D721Med (cell line): ENCODE data around the gene CNOT4.

Experiments used
- DNase-seq: peaks from one replicate; pipeline ENCODE4 v3.0.0; 2011; ENCODE audit warnings: low spot score; ENCODE audit not compliant: insufficient read length
- FAIRE-seq: peaks from 2 replicates; lab custom pipeline; 2011; peaks lifted over from hg19 to GRCh38; lab: Jason Lieb, UNC
- TF ChIP-seq, protein P1 (sequence below): IDR thresholded peaks from 2 replicates; pipeline ENCODE4 v1.5.1; 2012; ENCODE audit warnings: mild to moderate bottlenecking, control low read depth; ENCODE audit not compliant: insufficient read depth; ENCODE audit errors: missing control alignments

CNOT4 gene

DNA sequence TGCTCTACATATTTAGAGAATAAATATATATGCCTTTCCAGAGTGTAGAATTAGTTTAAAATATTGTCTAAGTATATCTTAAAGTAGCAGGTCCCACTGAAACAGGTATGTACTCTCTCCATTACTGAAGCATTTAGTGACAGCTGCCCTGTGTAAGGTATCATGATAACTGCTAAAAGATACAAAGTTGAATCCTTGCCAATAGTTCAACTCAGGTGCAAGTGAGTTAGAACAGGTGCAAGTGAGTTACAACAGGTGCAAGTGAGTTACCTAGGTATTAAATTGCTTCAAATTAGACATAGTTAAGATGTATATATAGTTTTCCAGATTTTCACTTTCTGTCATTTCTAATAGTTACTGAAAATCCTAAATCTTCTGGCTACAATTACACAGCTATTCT, 119.1 kb downstream of the CNOT4 start:
- FAIRE-seq (no peak), DNase-seq (no peak)
- TF ChIP-seq, protein P1, sequence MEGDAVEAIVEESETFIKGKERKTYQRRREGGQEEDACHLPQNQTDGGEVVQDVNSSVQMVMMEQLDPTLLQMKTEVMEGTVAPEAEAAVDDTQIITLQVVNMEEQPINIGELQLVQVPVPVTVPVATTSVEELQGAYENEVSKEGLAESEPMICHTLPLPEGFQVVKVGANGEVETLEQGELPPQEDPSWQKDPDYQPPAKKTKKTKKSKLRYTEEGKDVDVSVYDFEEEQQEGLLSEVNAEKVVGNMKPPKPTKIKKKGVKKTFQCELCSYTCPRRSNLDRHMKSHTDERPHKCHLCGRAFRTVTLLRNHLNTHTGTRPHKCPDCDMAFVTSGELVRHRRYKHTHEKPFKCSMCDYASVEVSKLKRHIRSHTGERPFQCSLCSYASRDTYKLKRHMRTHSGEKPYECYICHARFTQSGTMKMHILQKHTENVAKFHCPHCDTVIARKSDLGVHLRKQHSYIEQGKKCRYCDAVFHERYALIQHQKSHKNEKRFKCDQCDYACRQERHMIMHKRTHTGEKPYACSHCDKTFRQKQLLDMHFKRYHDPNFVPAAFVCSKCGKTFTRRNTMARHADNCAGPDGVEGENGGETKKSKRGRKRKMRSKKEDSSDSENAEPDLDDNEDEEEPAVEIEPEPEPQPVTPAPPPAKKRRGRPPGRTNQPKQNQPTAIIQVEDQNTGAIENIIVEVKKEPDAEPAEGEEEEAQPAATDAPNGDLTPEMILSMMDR, result no peak

DNA sequence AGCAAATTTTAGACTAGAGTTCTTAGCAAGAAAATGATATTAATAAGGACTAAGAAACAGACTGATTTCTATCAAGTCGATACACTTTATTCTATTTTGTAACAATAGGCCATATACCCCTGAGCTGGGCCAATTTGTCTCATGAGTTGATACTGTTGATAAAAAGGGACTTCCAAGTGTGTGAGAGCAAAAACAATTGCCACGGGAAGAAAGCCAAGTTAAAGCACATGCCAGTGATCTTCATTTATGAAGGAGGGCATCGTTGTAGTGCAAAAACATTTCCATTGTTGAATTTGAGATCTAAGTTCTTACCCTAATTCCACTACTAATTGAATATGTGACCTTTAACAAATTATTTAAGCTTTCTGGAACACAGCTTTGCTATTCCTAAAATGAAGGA, 119.9 kb downstream of the CNOT4 start:
- TF ChIP-seq, protein P1, result no peak
- FAIRE-seq, result no peak
- DNase-seq, result no peak

- TF ChIP-seq, protein P1, result no peak
- FAIRE-seq (no peak), DNase-seq (no peak)
Observed at GRCh38 chr7:135388616-135389015, 121.3 kb downstream of the CNOT4 start.

GRCh38 chr7:135386776-135387175, 123.1 kb downstream of the CNOT4 start:
- TF ChIP-seq, protein P1, result no peak
- no peak for FAIRE-seq
- no peak for DNase-seq

- TF ChIP-seq, protein P1, result no peak
- FAIRE-seq (no peak), DNase-seq (no peak)
Observed at GRCh38 chr7:135386181-135386580, 123.7 kb downstream of the CNOT4 start.

GRCh38 chr7:135385209-135385608, 124.7 kb downstream of the CNOT4 start:
- FAIRE-seq (no peak), DNase-seq (no peak)
- TF ChIP-seq, protein P1, result no peak

DNA sequence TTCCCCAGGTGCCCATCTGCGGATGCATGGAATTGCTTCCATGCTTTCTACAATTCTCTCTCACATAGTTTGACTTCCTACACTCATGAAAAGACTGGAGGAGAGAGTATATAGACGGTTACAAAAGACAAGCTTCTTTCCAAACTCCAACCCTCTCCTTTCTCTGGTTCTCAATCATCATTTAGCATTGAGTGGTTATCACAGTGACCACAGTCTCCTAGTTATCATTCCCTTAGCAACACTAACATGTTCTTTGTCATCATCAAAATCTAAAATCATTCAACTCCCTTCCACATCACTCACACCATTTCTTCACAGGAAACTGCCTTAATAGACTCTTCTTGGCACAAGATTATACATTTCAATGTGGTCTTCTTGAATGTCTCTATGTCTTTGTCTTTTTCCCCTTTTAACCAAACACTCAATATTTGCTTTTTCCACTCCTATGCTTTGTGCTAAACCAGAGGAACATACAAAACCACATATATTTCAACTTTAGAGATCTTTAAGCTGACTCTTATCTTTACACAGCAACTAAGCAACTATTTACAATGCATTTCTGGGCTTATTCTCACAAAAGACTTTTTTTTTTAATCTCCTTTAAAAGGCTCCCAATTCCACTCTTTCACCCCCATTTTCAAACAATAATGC, 126.3 kb downstream of the CNOT4 start:
- TF ChIP-seq, protein P1, result no peak
- no peak for DNase-seq
- no peak for FAIRE-seq
